PC-9 (cell line): ENCODE results near the gene PTPN1.

ENCODE experiments used
- CTCF ChIP-seq: fragments of 200-600 bp; sonication (generic); conservative IDR thresholded peaks from 2 replicates; pipeline ENCODE4 v1.6.1; 2017; ENCODE audit warnings: mixed run types, antibody characterized with exemption, mild to moderate bottlenecking, moderate library complexity
- EZH2 ChIP-seq: fragments of 200-600 bp; sonication (generic); IDR thresholded peaks from 2 replicates; pipeline ENCODE4 v1.8.0; 2017; ENCODE audit warnings: antibody characterized with exemption, low read depth

- TF ChIP-seq CTCF (no peak), EZH2 (no peak)
These were observed 76.5 kb downstream of the PTPN1 start for GRCh38 chr20:50586531-50587232.
